Measurements from ENCODE around the gene FMN1. TPM values are rescaled to one million over a fixed set of nuclear protein-coding genes. Genes with fewer than 3 reads are reported as not detected.

FMN1 gene
- polyA plus RNA-seq, 6 donors from 2014 or later: 0.33 to 1.0 (median 0.44) TPM; not detected in 1

DNA sequence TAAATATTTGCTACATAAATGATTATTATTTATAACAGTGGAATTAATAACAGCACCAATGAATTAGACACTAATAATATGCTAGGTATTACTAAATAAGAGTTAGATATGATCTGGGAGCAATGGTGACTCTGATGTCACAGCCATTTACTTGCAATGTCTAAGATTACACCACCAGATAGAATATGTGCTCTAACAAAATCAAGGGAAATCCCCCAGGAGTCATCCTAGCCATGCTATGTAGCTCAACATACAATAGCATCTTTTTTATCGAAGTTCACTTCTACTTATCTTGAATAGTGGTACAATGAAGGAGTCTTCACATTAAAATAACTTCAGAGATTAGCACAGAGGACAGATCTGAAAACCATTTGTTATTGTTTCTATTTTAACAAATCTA, 154.0 kb downstream of the FMN1 start:
- peaks cover 2 to 15% (median 8%) of the 10 kb centered on the region in 7 donors for H3K9me3 Mint-ChIP-seq
- no peaks in the 10 kb centered on the region for H3K4me1 Mint-ChIP-seq
- no peak overlapping the region for H3K4me3 Mint-ChIP-seq
- DNase-seq (no peak), ATAC-seq (ENCODE audit: low read depth in 2 of 2) (no peak)
- H3K27ac Mint-ChIP-seq: no peak overlapping the region
- peaks cover 6 to 30% (median 17%) of the 10 kb centered on the region in 3 donors for H3K27me3 Mint-ChIP-seq
- no peaks in the 10 kb centered on the region for H3K36me3 Mint-ChIP-seq

DNA sequence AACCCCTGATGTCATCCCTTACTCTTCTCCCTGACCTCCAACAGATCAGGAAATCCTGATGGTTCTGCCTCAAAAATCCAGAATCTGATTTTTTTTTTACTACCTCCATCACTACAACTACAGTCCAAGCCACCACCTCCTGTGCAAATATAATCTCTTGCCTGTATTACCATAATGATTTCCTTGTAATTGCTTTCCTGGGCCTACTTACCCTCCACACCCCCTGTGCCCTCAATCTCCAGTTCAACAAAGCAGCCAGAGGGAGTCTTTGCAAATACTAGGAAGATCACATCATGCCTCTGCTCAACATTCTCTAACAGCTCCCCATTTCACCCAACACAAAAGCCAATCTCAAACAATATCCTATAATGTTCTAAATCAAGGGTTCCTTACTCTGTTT, 159.9 kb downstream of the FMN1 start:
- ATAC-seq (ENCODE audit: low read depth in 2 of 2) (no peak), DNase-seq (no peak)
- Mint-ChIP-seq H3K27ac (peak overlapping the region in 1 of 6 donors; percentile 36), H3K36me3 (no peaks in the 10 kb centered on the region), H3K4me1 (no peaks in the 10 kb centered on the region), H3K4me3 (no peak overlapping the region), H3K27me3 (peaks cover 0 to 28% (median 12%) of the 10 kb centered on the region in 3 donors), H3K9me3 (no peaks in the 10 kb centered on the region)

DNA sequence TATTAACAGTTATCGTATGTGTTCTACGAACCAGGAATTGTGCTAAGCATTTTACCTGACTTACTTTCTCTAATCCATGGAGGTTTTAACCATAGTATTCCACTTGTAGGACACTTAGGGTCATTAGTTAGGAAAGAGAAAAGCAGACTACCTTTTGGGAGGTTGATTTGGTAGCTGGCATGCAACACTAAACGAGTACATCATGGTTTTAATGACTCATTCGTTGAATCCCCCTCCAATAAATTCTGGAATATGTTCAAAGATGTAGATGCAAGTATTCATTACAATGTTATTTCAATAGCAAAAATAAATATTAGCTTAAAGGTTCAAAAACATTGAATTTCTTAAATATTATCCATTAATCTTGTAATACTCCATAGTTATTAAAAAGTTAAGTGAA, 162.5 kb downstream of the FMN1 start:
- Mint-ChIP-seq H3K36me3 (no peaks in the 10 kb centered on the region), H3K27me3 (peaks cover 0 to 35% (median 18%) of the 10 kb centered on the region in 3 donors), H3K9me3 (no peaks in the 10 kb centered on the region), H3K27ac (no peak overlapping the region), H3K4me1 (no peaks in the 10 kb centered on the region), H3K4me3 (no peak overlapping the region)
- no peak for ATAC-seq (ENCODE audit: low read depth in 2 of 2)
- no peak for DNase-seq

DNA sequence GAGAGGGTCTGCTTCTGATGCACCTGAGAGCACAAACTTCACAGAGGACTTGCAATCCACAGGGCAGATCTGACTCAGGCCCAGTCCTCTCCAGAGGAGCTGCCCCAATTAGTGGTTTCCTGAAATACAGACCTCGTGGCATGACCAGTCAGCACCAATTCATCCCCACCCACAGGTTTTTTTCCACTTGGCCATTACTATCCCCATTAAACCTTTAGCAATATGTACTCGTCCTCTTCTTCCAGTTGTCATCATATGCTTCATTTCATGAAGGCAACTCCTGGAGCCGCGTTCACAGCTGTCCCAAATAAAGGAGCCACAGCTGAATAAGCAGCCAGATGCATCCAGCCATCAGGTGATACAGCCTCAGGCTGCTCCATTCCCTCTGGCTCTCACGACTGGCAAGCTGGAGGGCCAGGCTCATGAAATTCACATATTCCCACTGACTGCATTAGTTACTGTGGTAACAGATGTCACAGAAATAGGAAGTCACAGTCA, 163.1 kb downstream of the FMN1 start:
- Mint-ChIP-seq H3K27me3 (peaks cover 0 to 35% (median 18%) of the 10 kb centered on the region in 3 donors), H3K9me3 (no peaks in the 10 kb centered on the region), H3K36me3 (no peaks in the 10 kb centered on the region), H3K4me1 (no peaks in the 10 kb centered on the region), H3K4me3 (no peak overlapping the region), H3K27ac (peak overlapping the region in 1 of 6 donors; percentile 13)
- ATAC-seq (ENCODE audit: low read depth in 2 of 2) (no peak), DNase-seq (no peak)

DNA sequence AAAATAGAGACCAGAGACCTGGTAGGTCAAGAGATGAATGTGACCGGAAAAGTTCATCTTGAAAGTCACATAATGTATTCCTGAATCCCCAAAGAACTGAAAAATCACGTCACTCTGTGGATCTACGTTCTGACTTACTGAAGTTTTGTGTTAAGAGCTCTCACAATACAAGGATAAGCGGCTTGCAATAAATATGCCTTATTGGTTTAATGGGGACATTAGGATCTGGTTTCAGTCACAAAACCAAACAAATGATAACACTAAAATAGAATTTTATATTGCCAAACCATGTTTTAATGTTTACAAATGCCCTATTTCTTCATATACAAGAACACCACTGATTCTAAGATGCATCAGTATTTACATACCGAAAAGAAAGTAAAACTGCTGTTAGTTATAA, 164.2 kb downstream of the FMN1 start:
- Mint-ChIP-seq H3K4me1 (no peaks in the 10 kb centered on the region), H3K27ac (no peak overlapping the region), H3K27me3 (peaks cover 0 to 28% (median 13%) of the 10 kb centered on the region in 3 donors), H3K4me3 (no peak overlapping the region), H3K36me3 (no peaks in the 10 kb centered on the region), H3K9me3 (no peaks in the 10 kb centered on the region)
- ATAC-seq (ENCODE audit: low read depth in 2 of 2) (no peak), DNase-seq (no peak)

DNA sequence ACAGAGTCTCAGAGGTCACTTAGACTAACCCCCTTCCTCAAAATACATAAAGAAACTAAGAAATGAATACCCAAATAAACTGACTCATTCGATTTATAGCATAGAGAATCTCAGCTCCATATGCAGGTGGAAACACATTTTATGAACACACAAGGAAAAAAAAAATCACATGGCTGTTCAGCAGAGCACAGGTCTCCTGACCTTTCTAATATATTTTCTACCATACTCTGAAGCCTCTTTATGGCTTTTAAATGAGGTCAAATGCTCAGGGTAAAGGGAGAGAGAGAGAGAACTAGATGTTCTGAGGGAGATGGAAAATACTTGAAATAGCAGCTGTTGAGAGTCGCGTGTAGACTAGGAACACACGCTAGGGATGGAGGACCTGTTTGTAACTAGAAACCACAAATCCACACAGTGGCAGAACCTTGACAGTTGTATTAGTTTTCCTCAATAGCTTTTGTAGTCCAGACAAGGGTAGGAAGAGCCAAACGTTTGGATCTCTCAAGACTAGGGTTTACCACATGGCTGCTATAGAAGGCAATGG, 165.3 kb downstream of the FMN1 start:
- no peaks in the 10 kb centered on the region for H3K4me1 Mint-ChIP-seq
- no peak overlapping the region for H3K4me3 Mint-ChIP-seq
- no peak for ATAC-seq (ENCODE audit: low read depth in 2 of 2)
- H3K9me3 Mint-ChIP-seq: no peaks in the 10 kb centered on the region
- H3K36me3 Mint-ChIP-seq: no peaks in the 10 kb centered on the region
- no peak overlapping the region for H3K27ac Mint-ChIP-seq
- H3K27me3 Mint-ChIP-seq: peaks cover 0 to 24% (median 12%) of the 10 kb centered on the region in 3 donors
- no peak for DNase-seq

DNA sequence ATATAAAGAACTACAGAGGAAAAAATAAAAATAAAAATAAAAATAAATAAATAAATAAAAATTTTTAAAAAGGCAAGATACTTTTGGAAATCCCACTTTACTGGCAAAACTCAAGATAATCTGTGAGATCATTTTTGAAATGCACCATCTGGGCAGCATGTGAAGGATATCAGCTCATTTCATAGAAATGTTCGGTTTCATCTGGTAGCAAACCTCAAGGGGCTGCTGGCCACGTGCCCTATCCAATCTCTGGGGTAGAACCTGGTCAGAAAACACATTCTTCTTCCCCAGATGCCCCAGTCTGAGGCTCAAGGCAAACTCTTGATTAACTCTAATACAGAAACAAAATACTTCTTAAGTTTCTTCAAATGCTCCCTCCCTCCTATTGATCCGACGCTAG, 166.0 kb downstream of the FMN1 start:
- no peak overlapping the region for H3K27ac Mint-ChIP-seq
- H3K4me3 Mint-ChIP-seq: no peak overlapping the region
- no peak for ATAC-seq (ENCODE audit: low read depth in 2 of 2)

DNA sequence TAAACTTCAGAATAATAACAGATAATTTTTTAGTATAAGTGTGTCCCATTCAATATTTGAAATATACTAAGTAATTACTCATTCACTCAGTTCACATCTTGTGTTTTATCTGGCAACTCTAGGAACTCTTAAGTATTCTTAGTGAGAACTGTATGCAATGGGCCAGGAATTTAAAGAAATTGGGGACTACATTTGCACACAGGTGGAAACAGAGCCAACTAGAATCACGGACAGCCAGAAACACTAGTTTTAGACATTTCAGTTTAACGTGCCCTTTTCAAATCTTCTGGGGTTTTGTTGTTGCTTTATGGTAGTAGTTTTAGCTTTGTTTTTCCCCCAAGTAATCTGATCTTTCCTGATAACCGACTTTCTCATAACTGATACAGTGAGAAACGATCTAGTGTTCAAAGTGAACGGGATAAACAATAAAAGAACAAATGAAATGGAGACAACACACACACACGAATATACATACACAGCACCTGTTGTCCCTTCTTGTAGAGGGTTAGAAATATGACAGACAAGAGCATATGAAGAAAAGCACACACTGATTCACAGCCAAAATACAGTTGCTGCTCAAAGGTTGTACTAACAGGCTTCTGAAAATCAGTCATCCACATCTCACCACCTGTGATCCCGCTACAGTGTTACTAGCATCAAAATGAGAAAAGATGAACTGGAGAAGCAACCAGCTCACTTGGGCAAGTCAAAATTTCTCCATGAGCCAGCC, 167.0 kb downstream of the FMN1 start:
- H3K27ac Mint-ChIP-seq: no peak overlapping the region
- H3K9me3 Mint-ChIP-seq: no peaks in the 10 kb centered on the region
- no peak overlapping the region for H3K4me3 Mint-ChIP-seq
- peaks cover 0 to 2% (median 0%) of the 10 kb centered on the region in 3 donors for H3K4me1 Mint-ChIP-seq
- peaks cover 0 to 11% (median 7%) of the 10 kb centered on the region in 3 donors for H3K27me3 Mint-ChIP-seq
- DNase-seq (no peak), ATAC-seq (ENCODE audit: low read depth in 2 of 2) (no peak)
- H3K36me3 Mint-ChIP-seq: no peaks in the 10 kb centered on the region

More for the DNA sequence above, 166.0 kb downstream of the FMN1 start:
- no peaks in the 10 kb centered on the region for H3K36me3 Mint-ChIP-seq
- H3K4me1 Mint-ChIP-seq: no peaks in the 10 kb centered on the region
- peaks cover 0 to 18% (median 7%) of the 10 kb centered on the region in 3 donors for H3K27me3 Mint-ChIP-seq
- DNase-seq: no peak
- H3K9me3 Mint-ChIP-seq: no peaks in the 10 kb centered on the region

DNA sequence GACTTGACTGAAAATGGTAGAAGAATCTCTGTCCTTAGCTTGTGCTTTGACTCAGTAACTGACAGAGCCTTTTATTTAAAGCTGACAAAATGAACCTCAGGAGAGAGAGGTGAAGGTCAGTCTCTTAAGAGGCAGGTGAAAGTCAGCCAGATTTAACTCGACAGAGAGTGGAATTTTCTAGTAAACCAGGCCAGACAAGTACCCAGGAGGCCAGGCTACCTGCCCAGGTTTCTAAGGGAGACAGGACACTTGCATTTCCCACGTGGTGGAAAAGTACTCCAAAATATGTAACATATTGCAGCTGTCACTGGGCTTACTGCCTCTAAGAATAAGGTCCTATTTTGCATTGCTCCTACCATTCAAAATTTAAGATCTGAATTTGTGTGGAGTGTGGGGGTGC, 167.9 kb downstream of the FMN1 start:
- Mint-ChIP-seq H3K27ac (no peak overlapping the region), H3K4me3 (no peak overlapping the region), H3K4me1 (peaks cover 0 to 4% (median 0%) of the 10 kb centered on the region in 3 donors), H3K36me3 (no peaks in the 10 kb centered on the region), H3K27me3 (peaks cover 7 to 11% (median 8%) of the 10 kb centered on the region in 3 donors), H3K9me3 (no peaks in the 10 kb centered on the region)
- no peak for DNase-seq
- ATAC-seq (ENCODE audit: low read depth in 2 of 2): no peak

DNA sequence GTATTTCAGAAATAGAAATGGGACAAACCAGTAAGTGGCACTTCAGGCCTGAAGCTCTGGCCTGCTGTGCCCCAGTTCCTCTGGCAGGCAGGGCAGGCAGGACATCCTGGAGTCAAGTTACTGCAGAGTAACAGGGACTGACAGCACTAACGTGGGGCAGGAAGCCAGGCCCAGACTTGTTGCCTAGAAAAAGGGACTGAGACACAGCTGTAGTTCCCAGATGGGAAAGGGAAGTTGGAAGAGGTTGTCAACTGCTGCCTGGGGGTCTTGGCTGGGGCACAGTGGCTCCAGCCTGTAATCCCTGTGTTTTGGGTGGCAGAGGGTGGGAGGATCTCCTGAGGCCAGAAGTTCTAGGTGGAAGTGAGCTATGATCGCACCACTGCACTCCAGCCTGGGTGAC, 171.9 kb downstream of the FMN1 start:
- ATAC-seq (ENCODE audit: low read depth in 2 of 2) (no peak), DNase-seq (no peak)
- no peak overlapping the region for H3K4me3 Mint-ChIP-seq
- H3K4me1 Mint-ChIP-seq: peaks cover 0 to 4% (median 0%) of the 10 kb centered on the region in 3 donors
- H3K9me3 Mint-ChIP-seq: peaks cover 0 to 3% (median 0%) of the 10 kb centered on the region in 7 donors
- H3K36me3 Mint-ChIP-seq: peaks cover 0 to 4% of the 10 kb centered on the region in 2 donors
- peaks cover 0 to 14% (median 0%) of the 10 kb centered on the region in 3 donors for H3K27me3 Mint-ChIP-seq
- no peak overlapping the region for H3K27ac Mint-ChIP-seq

DNA sequence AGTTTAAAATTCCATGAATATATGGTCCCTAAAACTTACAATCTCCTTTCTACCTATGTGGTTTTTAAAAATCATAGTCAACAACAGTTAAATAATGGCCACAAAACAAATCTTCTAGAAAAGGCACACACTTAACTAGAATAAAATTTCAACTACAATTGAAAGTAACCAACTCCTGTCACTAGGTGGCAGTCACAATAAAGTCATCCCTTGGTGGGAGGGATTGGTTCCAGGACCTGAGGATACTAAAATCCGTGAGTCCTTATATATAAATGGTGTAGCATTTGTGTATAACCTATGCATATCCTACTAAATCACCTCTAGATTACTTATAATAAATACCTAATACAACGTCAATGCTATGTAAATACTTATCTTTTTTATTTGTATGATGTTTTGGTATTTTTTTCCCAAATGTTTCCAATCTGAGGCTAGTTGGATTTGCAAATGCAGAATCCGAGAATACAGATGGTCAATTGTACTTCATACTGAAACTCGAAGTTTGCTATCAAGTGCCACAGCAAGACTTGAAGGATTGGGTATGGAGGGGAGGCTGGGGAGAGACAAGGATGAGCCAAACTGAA, 172.6 kb downstream of the FMN1 start:
- Mint-ChIP-seq H3K9me3 (peaks cover 0 to 3% (median 0%) of the 10 kb centered on the region in 7 donors), H3K27ac (no peak overlapping the region), H3K4me3 (no peak overlapping the region), H3K4me1 (peaks cover 0 to 4% (median 0%) of the 10 kb centered on the region in 3 donors), H3K36me3 (peaks cover 0 to 4% of the 10 kb centered on the region in 2 donors), H3K27me3 (peaks cover 0 to 14% (median 0%) of the 10 kb centered on the region in 3 donors)
- no peak for ATAC-seq (ENCODE audit: low read depth in 2 of 2)
- no peak for DNase-seq

DNA sequence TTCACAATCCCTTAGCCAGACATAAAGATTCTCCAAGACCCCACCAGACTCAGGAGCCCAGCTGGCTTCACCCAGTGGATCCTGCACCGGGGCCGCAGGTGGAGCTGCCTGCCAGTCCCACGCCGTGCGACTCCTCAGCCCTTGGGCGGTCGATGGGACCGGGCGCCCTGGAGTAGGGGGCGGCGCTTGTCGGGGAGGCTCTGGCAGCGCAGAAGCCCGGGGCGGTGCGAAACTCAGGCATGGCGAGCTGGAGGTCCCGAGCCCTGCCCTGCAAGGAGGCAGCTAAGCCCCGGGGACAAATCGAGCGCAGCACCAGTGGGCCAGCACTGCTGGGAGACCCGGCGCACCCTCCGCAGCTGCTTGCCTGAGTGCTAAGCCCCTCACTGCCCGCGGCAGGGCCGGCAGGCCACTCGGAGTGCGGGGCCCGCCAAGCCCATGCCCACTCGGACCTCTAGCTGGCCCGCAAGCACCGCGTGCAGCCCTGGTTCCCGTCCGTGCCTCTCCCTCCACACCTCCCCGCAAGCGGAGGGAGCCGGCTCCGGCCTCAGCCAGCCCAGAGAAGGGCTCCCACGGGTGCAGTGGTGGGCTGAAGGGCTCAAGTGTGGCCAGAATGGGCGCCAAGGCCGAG, 175.0 kb downstream of the FMN1 start:
- peaks cover 0 to 4% (median 0%) of the 10 kb centered on the region in 3 donors for H3K4me1 Mint-ChIP-seq
- H3K9me3 Mint-ChIP-seq: peaks cover 0 to 3% (median 0%) of the 10 kb centered on the region in 7 donors
- DNase-seq (no peak), ATAC-seq (ENCODE audit: low read depth in 2 of 2) (no peak)
- peaks cover 0 to 4% of the 10 kb centered on the region in 2 donors for H3K36me3 Mint-ChIP-seq
- H3K4me3 Mint-ChIP-seq: no peak overlapping the region
- H3K27ac Mint-ChIP-seq: no peak overlapping the region
- peaks cover 0 to 14% (median 9%) of the 10 kb centered on the region in 3 donors for H3K27me3 Mint-ChIP-seq

DNA sequence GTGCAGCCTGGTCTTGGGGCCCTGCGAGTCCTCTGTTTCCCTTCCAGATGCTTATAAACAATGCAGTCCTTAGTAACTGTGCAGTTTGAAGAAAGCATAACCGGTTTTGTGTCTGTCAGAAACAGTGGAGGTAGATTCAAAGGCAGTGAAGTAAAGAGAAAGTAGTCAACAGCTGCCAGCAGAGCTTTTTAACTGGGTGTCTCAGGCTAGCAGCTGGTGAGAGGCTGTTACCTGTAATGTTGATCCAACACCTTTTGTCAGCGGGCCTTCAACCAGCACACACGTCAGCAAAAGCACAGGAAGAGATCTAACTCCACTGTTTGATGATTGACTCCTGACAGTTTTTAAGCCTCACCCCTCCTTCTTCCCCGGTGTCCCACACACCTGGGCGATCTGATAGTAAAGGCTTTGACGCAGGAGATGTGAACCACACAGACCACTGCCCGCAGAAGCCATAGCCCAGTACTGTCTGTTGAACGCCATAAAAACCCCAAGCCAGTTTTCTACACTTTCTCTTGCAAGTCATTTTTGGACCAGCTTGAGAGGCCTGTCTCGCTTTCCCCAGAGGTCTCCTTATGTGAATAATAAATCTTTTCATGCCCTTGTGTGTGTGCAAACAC, 178.0 kb downstream of the FMN1 start:
- H3K27ac Mint-ChIP-seq: no peak overlapping the region
- H3K9me3 Mint-ChIP-seq: peaks cover 0 to 5% (median 0%) of the 10 kb centered on the region in 7 donors
- peaks cover 0 to 4% of the 10 kb centered on the region in 2 donors for H3K36me3 Mint-ChIP-seq
- no peak for DNase-seq
- H3K4me3 Mint-ChIP-seq: no peak overlapping the region
- peaks cover 0 to 9% (median 5%) of the 10 kb centered on the region in 3 donors for H3K27me3 Mint-ChIP-seq
- no peaks in the 10 kb centered on the region for H3K4me1 Mint-ChIP-seq
- no peak for ATAC-seq (ENCODE audit: low read depth in 2 of 2)
